GM19023 (cell line): ENCODE measurements around the gene MBD2.

Experiments used
- ATAC-seq: cut with Tn5 transposase; IDR thresholded peaks from one replicate; pipeline ENCODE4 v1.9.1; 2021; ENCODE audit warnings: mild to moderate bottlenecking, moderate library complexity; ENCODE audit not compliant: unreplicated experiment

MBD2 gene

GRCh38 chr18:54116541-54117257 is 107.8 kb downstream of the MBD2 start:
- ATAC-seq = no peak

DNA sequence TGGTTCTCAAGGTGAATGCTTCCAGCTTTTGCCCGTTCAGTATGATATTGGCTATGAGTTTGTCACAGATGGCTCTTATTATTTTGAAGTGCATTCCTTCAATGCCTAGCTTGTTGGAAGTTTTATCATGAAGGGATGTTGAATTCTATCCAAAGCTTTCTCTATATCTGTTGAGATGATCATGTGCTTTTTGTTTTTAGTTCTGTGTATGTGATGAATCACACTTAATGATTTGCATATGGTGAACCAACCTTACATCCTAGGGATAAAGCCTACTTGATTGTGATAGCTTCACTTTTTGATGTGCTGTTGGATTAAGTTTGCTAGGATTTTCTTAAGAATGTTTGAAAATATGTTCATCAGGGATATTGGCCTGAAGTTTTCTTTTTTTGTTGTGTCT is 112.1 kb downstream of the MBD2 start:
- no peak for ATAC-seq

GRCh38 chr18:54109131-54109683 is 115.3 kb downstream of the MBD2 start:
- ATAC-seq = no peak

GRCh38 chr18:54102123-54102522 is 122.3 kb downstream of the MBD2 start:
- no peak for ATAC-seq
